T-helper 1 cell treated with Interleukin-12 subunit alpha and Interleukin-12 subunit beta and Interleukin-4 antibody, amounts not matched to agents 30 μg/mL and 1 μg/mL, for 36 hours (primary cell): Measurements from ENCODE around the gene EBI3.
"Not testable (repeated sequence)": the region's sequence is repeated elsewhere in the genome, so short reads cannot be mapped to it uniquely, and the experiment has no call there.

ENCODE experiments used
- H3K27ac Mint-ChIP-seq: one replicate; pipeline ENCODE4 v1.8.0; 2021; ENCODE audit warnings: mild to moderate bottlenecking, mixed read lengths
- H3K27me3 Mint-ChIP-seq: one replicate; pipeline ENCODE4 v1.8.0; 2021; ENCODE audit warnings: low read depth, mixed read lengths
- H3K36me3 Mint-ChIP-seq: one replicate; pipeline ENCODE4 v1.8.0; 2021; ENCODE audit warnings: low read depth, mixed read lengths
- H3K4me1 Mint-ChIP-seq: one replicate; pipeline ENCODE4 v1.8.0; 2021; ENCODE audit warnings: low read depth, mixed read lengths
- H3K4me3 Mint-ChIP-seq: one replicate; pipeline ENCODE4 v1.8.0; 2021; ENCODE audit warnings: mild to moderate bottlenecking, moderate library complexity, mixed read lengths
- H3K9me3 Mint-ChIP-seq: one replicate; pipeline ENCODE4 v1.8.0; 2021; ENCODE audit warnings: mixed read lengths

The EBI3 gene

GRCh38 chr19:4238831-4239230 is 9.5 kb downstream of the EBI3 start:
- no peaks in the 10 kb centered on the region for H3K27me3 Mint-ChIP-seq
- peaks cover 4% of the 10 kb centered on the region for H3K36me3 Mint-ChIP-seq
- no peak overlapping the region for H3K4me3 Mint-ChIP-seq
- H3K4me1 Mint-ChIP-seq = peaks cover 3% of the 10 kb centered on the region
- no peak overlapping the region for H3K27ac Mint-ChIP-seq
- peaks cover 5% of the 10 kb centered on the region for H3K9me3 Mint-ChIP-seq

- Mint-ChIP-seq H3K9me3 (peaks cover 5% of the 10 kb centered on the region), H3K27ac (no peak overlapping the region), H3K36me3 (peaks cover 2% of the 10 kb centered on the region), H3K27me3 (no peaks in the 10 kb centered on the region), H3K4me3 (no peak overlapping the region), H3K4me1 (peaks cover 8% of the 10 kb centered on the region)
Measured at GRCh38 chr19:4241824-4242430, 12.6 kb downstream of the EBI3 start.

GRCh38 chr19:4245938-4246337 is 16.6 kb downstream of the EBI3 start:
- H3K27ac Mint-ChIP-seq, H3K4me3 Mint-ChIP-seq, H3K27me3 Mint-ChIP-seq, H3K9me3 Mint-ChIP-seq: not testable (repeated sequence)
- peaks cover 17% of the 10 kb centered on the region for H3K4me1 Mint-ChIP-seq
- H3K36me3 Mint-ChIP-seq = peaks cover 23% of the 10 kb centered on the region

- Mint-ChIP-seq H3K27me3 (no peaks in the 10 kb centered on the region), H3K9me3 (peaks cover 2% of the 10 kb centered on the region), H3K4me1 (peaks cover 15% of the 10 kb centered on the region), H3K27ac (peak within 1 kb of the TSS; percentile 99), H3K4me3 (peak within 1 kb of the TSS; percentile 92), H3K36me3 (peaks cover 28% of the 10 kb centered on the region)
Measured at GRCh38 chr19:4246767-4247593, 17.7 kb downstream of the EBI3 start, which contains the start of gene YJU2. YJU2 (plus strand) TSS chr19:4247080; CDS start chr19:4247147, 67 bp downstream.

DNA sequence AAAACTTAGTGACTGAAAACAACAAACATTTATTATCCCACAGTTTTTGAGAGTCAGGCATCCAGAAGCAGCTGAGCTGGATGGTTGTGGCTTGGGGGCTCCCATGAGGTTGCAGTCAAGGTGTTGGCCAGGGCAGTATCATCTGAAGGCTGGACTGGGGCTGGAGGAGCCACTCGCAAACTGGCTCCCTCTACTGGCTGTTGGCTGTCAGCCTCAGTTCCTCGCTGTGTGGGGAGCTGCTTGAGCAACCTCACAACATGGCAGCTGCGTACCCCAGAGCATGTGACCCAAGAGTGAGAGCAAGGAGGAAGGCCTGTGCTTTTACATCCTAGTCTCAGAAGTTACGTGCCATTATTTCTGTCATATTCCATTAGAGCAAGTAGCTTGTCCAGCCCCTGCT is 27.2 kb downstream of the EBI3 start:
- H3K27ac Mint-ChIP-seq = no peak overlapping the region
- no peaks in the 10 kb centered on the region for H3K27me3 Mint-ChIP-seq
- no peaks in the 10 kb centered on the region for H3K4me1 Mint-ChIP-seq
- peaks cover 16% of the 10 kb centered on the region for H3K9me3 Mint-ChIP-seq
- H3K4me3 Mint-ChIP-seq = no peak overlapping the region
- H3K36me3 Mint-ChIP-seq = peaks cover 55% of the 10 kb centered on the region

DNA sequence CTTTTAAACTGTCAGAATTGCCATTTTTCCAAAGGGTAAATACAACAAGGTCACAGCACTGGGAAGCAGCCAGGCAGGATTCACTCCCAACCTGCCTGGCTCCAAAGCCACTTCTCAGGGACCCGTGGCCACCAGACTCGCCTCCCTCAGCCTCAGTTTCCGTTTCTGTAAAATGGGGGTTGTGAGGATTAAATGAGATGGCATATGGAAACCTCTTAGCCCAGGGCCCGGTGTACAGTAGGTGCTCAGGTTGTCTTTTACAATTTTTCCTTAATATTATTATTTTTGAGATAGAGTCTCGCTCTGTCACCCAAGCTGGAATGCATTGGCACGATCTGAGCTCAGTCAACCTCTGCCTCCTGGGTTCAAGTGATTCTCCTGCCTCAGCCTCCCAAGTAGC is 27.7 kb downstream of the EBI3 start:
- Mint-ChIP-seq H3K27me3 (no peaks in the 10 kb centered on the region), H3K9me3 (peaks cover 16% of the 10 kb centered on the region), H3K27ac (no peak overlapping the region), H3K4me3 (no peak overlapping the region), H3K36me3 (peaks cover 53% of the 10 kb centered on the region), H3K4me1 (no peaks in the 10 kb centered on the region)

GRCh38 chr19:4258181-4258580 is 28.9 kb downstream of the EBI3 start:
- no peaks in the 10 kb centered on the region for H3K27me3 Mint-ChIP-seq
- H3K4me1 Mint-ChIP-seq = no peaks in the 10 kb centered on the region

GRCh38 chr19:4260613-4261191 is 31.4 kb downstream of the EBI3 start:
- Mint-ChIP-seq H3K36me3 (peaks cover 38% of the 10 kb centered on the region), H3K4me1 (peaks cover 8% of the 10 kb centered on the region), H3K4me3 (no peak overlapping the region), H3K27me3 (no peaks in the 10 kb centered on the region), H3K9me3 (peaks cover 7% of the 10 kb centered on the region), H3K27ac (peak overlapping the region; percentile 73)

More at GRCh38 chr19:4258181-4258580, 28.9 kb downstream of the EBI3 start:
- Mint-ChIP-seq H3K27ac (no peak overlapping the region), H3K36me3 (peaks cover 45% of the 10 kb centered on the region), H3K4me3 (no peak overlapping the region), H3K9me3 (peaks cover 16% of the 10 kb centered on the region)

- H3K27ac Mint-ChIP-seq = peak overlapping the region; percentile 68
- H3K9me3 Mint-ChIP-seq = no peaks in the 10 kb centered on the region
- H3K27me3 Mint-ChIP-seq = no peaks in the 10 kb centered on the region
- peaks cover 37% of the 10 kb centered on the region for H3K36me3 Mint-ChIP-seq
- peaks cover 16% of the 10 kb centered on the region for H3K4me1 Mint-ChIP-seq
- peak overlapping the region; percentile 44 for H3K4me3 Mint-ChIP-seq
Measured at GRCh38 chr19:4264812-4265211, 35.5 kb downstream of the EBI3 start.

DNA sequence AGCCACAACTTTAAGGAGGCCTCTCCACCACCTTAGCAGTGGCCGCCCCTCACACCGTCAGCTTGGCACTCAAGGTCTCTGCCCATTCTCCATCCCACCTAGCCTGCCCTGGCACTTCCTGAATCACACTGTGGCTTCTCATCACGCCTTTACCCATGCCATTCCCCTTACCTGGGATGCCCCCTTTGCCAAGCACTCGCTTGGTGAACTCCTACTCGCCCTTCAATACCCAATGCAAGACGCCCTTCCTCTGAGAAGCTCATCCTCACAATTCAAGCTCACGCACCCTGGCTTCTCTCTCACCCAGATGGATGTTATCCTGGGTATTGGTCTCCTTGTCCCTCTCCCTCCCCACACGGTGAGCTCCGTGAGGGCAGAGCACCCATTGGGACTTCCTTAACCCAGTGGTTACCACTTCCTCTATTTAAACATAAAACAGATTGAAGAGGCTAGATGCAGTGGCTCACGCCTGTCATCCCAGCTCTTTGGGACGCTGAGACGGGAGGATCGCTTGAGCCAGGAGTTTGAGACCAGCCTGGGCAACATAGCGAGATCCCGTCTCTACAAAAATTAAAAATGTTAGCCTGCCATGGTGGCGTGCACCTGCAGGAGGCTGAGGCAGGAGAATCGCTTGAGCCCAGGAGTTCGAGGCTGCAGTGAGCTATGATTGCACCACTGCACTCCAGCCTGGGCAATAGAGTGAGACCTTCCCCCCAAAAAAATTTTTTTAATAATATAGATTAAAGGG is 37.1 kb downstream of the EBI3 start:
- no peak overlapping the region for H3K4me3 Mint-ChIP-seq
- H3K27ac Mint-ChIP-seq = peak overlapping the region; percentile 15
- H3K27me3 Mint-ChIP-seq = no peaks in the 10 kb centered on the region
- peaks cover 16% of the 10 kb centered on the region for H3K4me1 Mint-ChIP-seq
- H3K36me3 Mint-ChIP-seq = peaks cover 31% of the 10 kb centered on the region
- H3K9me3 Mint-ChIP-seq = no peaks in the 10 kb centered on the region

DNA sequence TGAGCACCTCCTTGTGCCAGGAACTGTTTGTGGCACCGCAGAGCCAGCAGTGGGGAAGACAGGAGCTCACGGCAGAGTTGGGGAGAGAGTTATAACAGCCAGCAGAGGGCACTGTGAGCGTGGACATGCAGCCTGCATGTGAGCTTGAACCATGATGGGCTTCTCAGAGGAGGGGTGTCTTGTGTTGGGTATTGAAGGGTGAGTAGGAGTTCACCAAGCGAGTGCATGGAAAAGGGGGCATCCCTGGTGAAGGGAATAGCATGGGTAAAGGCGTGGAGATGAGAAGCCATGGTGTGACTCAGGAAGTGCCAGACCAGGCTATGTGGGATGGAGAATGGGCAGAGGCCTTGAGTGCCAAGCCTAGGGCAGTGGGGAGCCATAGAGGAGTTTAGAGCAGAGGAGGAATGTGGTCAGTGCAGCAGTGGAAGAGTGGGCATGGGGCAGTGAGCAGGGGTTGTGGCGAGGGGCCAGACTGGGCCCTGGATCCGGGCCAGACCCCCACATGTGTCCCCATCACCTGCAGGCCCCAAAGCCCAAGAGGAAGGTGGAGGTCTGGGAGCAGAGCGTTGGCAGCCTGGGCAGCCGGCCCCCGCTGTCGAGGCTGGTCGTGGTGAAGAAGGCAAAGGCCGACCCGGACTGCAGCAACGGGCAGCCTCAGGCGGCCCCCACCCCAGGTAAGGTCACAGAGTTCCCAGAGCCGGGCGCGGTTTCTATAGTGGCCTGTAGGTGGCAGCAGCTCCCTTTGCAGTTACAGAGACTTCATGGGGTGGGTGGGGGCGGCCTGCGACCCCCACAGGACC is 38.0 kb downstream of the EBI3 start:
- peaks cover 16% of the 10 kb centered on the region for H3K4me1 Mint-ChIP-seq
- H3K4me3 Mint-ChIP-seq = no peak overlapping the region
- no peaks in the 10 kb centered on the region for H3K27me3 Mint-ChIP-seq
- no peak overlapping the region for H3K27ac Mint-ChIP-seq
- H3K9me3 Mint-ChIP-seq = no peaks in the 10 kb centered on the region
- H3K36me3 Mint-ChIP-seq = peaks cover 33% of the 10 kb centered on the region

DNA sequence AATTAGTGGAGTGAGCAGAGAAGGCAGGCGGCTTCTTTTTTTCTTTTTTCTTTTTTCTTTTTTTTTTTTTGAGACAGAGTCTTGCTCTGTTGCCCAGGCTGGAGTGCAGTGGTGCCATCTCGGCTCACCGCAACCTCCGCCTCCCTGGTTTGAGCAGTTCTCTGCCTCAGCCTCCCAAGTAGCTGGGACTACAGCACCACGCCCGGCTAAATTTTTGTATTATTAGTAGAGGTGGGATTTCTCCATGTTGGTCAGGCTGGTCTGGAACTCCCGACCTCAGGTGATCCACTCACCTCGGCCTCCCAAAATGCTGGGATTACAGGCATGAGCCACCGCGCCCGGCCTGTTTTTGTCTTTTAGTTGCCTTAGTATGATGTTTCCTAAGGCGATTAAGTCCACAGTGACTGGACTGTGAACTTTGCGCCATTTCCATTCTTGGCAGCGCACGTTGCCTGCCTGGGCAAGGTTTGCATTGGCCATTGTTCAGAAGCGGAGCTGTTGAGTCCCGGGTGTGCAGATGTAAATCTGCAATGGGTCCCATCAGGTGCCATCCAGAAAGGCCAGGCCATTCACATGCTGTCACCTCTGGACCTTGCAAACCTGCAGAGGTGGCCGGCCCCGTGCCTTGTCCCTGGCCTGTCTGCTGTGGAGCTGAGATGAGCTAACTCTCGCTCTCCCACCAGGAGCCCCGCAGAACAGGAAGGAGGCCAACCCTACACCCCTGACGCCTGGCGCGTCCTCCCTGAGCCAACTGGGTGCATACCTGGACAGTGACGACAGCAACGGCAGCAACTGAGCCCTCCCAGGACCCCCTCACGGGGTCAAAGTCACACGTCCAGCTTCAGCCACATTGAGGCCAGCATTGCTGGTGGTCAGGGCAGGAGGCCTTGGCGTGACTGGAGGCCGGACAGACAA is 38.8 kb downstream of the EBI3 start:
- H3K36me3 Mint-ChIP-seq = peaks cover 33% of the 10 kb centered on the region
- H3K27ac Mint-ChIP-seq = no peak overlapping the region
- H3K9me3 Mint-ChIP-seq = no peaks in the 10 kb centered on the region
- H3K4me3 Mint-ChIP-seq = no peak overlapping the region
- H3K27me3 Mint-ChIP-seq = no peaks in the 10 kb centered on the region
- H3K4me1 Mint-ChIP-seq = peaks cover 16% of the 10 kb centered on the region

- H3K4me1 Mint-ChIP-seq = peaks cover 16% of the 10 kb centered on the region
- peaks cover 32% of the 10 kb centered on the region for H3K36me3 Mint-ChIP-seq
- no peak overlapping the region for H3K4me3 Mint-ChIP-seq
- no peaks in the 10 kb centered on the region for H3K27me3 Mint-ChIP-seq
- no peak overlapping the region for H3K27ac Mint-ChIP-seq
- no peaks in the 10 kb centered on the region for H3K9me3 Mint-ChIP-seq
Measured at GRCh38 chr19:4268816-4269430, 39.6 kb downstream of the EBI3 start.
